Hepatocyte (in vitro differentiated cells): ENCODE data around the gene FMNL1. TPM values are rescaled to one million over a fixed set of nuclear protein-coding genes. Genes with fewer than 3 reads are reported as not detected.

Experiments
- DNase-seq: peaks from one replicate; pipeline ENCODE4 v3.0.0-alpha.2; 2016; ENCODE audit warnings: low spot score
- H2AFZ ChIP-seq: fragments of 200-600 bp; sonication (generic); 2 replicates; pipeline ENCODE4 v1.6.0; 2016; ENCODE audit warnings: antibody characterized with exemption, mild to moderate bottlenecking
- H3K27ac ChIP-seq: fragments of 200-600 bp; sonication (generic); 2 replicates; pipeline ENCODE4 v1.5.1; 2016; ENCODE audit warnings: mild to moderate bottlenecking
- H3K27me3 ChIP-seq: fragments of 200-600 bp; sonication (generic); 2 replicates; pipeline ENCODE4 v1.6.1; 2016
- H3K36me3 ChIP-seq: fragments of 200-600 bp; sonication (generic); replicated peaks from 2 replicates; pipeline ENCODE4 v1.5.1; 2016; ENCODE audit warnings: low read depth; ENCODE audit not compliant: insufficient read depth
- H3K4me1 ChIP-seq: fragments of 200-600 bp; sonication (generic); 2 replicates; pipeline ENCODE4 v1.5.1; 2016; ENCODE audit warnings: mild to moderate bottlenecking, moderate library complexity; ENCODE audit not compliant: insufficient read depth
- H3K4me2 ChIP-seq: fragments of 200-600 bp; sonication (generic); 2 replicates; pipeline ENCODE4 v1.6.0; 2016
- H3K4me3 ChIP-seq: fragments of 200-600 bp; sonication (generic); 2 replicates; pipeline ENCODE4 v1.5.1; 2016; ENCODE audit warnings: mild to moderate bottlenecking
- H3K79me2 ChIP-seq: fragments of 200-600 bp; sonication (generic); 2 replicates; pipeline ENCODE4 v1.6.0; 2017; ENCODE audit warnings: mild to moderate bottlenecking
- H3K9me2 ChIP-seq: fragments of 200-600 bp; sonication (generic); replicated peaks from 2 replicates; pipeline ENCODE4 v1.6.0; 2017; ENCODE audit warnings: mild to moderate bottlenecking; ENCODE audit not compliant: insufficient read depth
- H3K9me3 ChIP-seq: fragments of 200-600 bp; sonication (generic); 2 replicates; pipeline ENCODE4 v1.5.1; 2016; ENCODE audit warnings: low read depth, mild to moderate bottlenecking
- H4K20me1 ChIP-seq: fragments of 200-600 bp; sonication (generic); 2 replicates; pipeline ENCODE4 v1.6.0; 2016; ENCODE audit warnings: mild to moderate bottlenecking; ENCODE audit not compliant: insufficient read depth, poor library complexity, severe bottlenecking
- EZH2 ChIP-seq: fragments of 200-600 bp; sonication (generic); IDR thresholded peaks from 2 replicates; pipeline ENCODE4 v1.6.1; 2016; ENCODE audit warnings: antibody characterized with exemption, mild to moderate bottlenecking, borderline replicate concordance
- EZH2phosphoT487 ChIP-seq: fragments of 200-600 bp; sonication (generic); IDR thresholded peaks from one replicate; pipeline ENCODE4 v1.6.1; 2018; ENCODE audit warnings: antibody characterized with exemption, mild to moderate bottlenecking, low read depth, moderate library complexity; ENCODE audit not compliant: unreplicated experiment, severe bottlenecking
- whole genome bisulfite sequencing: methylation state at CpG from one replicate; pipeline ENCODE4 v1.1.6; 2016; ENCODE audit warnings: low lambda C conversion rate; ENCODE audit errors: missing lambda C conversion rate; 5-methylcytosine and 5-hydroxymethylcytosine counted together
- polyA plus RNA-seq: library from polyadenylated mRNA; unstranded; fragments of >200 nt; fragmentation: Nextera tagmentation; extraction: Ambion mirVana; gene quantifications from 2 replicates; pipeline ENCODE4 v1.2.1, GENCODE V29; 2016
- total RNA-seq: library from RNA; depleted of rRNA; stranded (reverse); fragments of >200 nt; gene quantifications from 2 replicates; pipeline ENCODE4 v1.2.3, GENCODE V29; 2014
- TF ChIP-seq, protein P1 (sequence below): fragments of 200-600 bp; sonication (generic); IDR thresholded peaks from 2 replicates; pipeline ENCODE4 v1.5.1; 2016; ENCODE audit warnings: antibody characterized with exemption, mild to moderate bottlenecking; ENCODE audit not compliant: poor library complexity

Gene FMNL1
- total and polyA plus RNA-seq, 2 experiments from 2014 or later = 0.30 to 1.2 TPM

DNA sequence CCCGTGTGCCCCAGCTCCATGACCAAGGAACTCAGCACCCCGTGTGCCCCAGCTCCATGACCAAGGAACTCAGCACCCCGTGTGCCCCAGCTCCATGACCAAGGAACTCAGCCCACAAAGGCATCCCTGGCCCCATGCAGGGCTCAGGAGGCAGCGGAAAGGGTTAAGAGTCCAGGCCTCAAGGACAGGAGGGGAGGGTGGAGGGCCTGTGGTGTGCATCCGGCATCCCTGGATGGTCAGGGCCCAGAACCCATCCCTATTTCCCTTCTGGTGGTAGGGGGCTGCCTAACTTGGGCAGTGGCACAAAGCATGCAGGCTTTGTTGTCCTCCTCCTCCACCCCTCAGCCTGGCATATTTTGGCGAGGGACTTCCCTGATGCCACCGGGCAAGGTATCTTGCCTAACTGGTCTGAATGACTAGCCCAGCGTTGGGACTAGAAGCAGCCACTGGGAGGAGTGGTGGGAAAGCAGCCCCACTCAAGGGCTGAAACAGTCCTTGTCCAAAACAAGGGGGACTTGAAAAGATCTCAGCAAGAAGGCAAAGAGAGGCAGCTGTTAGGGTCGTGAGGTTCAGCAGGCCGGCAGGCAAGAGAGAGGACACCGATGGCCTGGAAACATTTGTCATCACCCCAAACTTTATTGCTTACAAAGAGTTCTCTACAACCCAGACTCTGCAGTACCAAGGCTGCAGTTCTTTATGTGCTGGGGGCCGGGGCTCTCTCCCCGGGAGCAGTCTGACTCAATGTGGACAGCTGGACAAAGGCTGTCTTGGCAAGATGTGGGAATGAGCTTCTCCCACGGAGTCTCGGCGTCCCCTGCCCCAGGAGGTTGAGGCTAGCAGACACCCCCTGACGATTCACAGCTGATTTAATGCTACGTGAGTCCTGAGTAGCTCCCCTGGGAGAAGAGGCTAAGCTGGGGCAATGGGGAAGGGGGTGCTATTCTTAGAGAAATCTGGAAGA lies 41.1 kb downstream of the FMNL1 start:
- H3K9me2 ChIP-seq = no peaks in the 10 kb centered on the region
- no peaks in the 10 kb centered on the region for H3K9me3 ChIP-seq
- H4K20me1 ChIP-seq = no peaks in the 10 kb centered on the region
- H3K27me3 ChIP-seq = no peaks in the 10 kb centered on the region
- H3K4me2 ChIP-seq = peak overlapping the region; percentile 89
- peaks cover 17% of the 10 kb centered on the region for H3K4me1 ChIP-seq
- no peaks in the 10 kb centered on the region for H3K36me3 ChIP-seq
- DNase-seq = no peak
- H3K27ac ChIP-seq = no peak overlapping the region
- TF ChIP-seq EZH2 = no peak
- TF ChIP-seq, protein P1, sequence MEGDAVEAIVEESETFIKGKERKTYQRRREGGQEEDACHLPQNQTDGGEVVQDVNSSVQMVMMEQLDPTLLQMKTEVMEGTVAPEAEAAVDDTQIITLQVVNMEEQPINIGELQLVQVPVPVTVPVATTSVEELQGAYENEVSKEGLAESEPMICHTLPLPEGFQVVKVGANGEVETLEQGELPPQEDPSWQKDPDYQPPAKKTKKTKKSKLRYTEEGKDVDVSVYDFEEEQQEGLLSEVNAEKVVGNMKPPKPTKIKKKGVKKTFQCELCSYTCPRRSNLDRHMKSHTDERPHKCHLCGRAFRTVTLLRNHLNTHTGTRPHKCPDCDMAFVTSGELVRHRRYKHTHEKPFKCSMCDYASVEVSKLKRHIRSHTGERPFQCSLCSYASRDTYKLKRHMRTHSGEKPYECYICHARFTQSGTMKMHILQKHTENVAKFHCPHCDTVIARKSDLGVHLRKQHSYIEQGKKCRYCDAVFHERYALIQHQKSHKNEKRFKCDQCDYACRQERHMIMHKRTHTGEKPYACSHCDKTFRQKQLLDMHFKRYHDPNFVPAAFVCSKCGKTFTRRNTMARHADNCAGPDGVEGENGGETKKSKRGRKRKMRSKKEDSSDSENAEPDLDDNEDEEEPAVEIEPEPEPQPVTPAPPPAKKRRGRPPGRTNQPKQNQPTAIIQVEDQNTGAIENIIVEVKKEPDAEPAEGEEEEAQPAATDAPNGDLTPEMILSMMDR = no peak
- WGBS = 78% methylated on average over 18 of the region's 18 CpGs
- no peaks in the 10 kb centered on the region for H3K79me2 ChIP-seq
- H2AFZ ChIP-seq = peak overlapping the region; percentile 35
- no peak overlapping the region for H3K4me3 ChIP-seq

DNA sequence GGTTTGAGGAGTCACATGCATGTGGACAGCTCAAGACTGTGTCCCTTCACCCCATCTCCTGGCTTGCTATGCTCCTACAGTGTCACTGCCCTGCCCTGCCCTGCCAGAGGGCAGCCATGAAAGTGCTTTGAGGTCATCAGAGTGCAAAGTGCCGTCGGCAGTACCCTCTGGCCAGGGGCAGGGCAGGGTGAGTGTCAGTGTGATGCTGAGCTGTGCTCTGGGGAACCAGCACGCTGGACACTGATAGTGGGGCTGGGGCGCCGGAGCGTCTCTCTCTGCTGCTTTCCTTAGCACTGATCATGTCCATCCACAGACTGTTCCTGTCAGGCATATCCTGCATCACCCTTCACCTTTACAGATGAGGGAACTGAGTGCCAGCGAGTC lies 41.8 kb downstream of the FMNL1 start:
- Histone ChIP-seq H3K9me2 (no peaks in the 10 kb centered on the region), H3K27me3 (no peaks in the 10 kb centered on the region), H3K4me2 (no peak overlapping the region), H3K79me2 (no peaks in the 10 kb centered on the region), H3K36me3 (no peaks in the 10 kb centered on the region), H3K4me3 (no peak overlapping the region), H2AFZ (no peak overlapping the region), H3K4me1 (peaks cover 17% of the 10 kb centered on the region), H3K9me3 (no peaks in the 10 kb centered on the region), H4K20me1 (no peaks in the 10 kb centered on the region), H3K27ac (no peak overlapping the region)
- whole genome bisulfite sequencing = 84% methylated on average over 7 of the region's 7 CpGs
- DNase-seq = no peak
- TF ChIP-seq, protein P1 = no peak
- TF ChIP-seq EZH2 (no peak), EZH2phosphoT487 (no peak)

DNA sequence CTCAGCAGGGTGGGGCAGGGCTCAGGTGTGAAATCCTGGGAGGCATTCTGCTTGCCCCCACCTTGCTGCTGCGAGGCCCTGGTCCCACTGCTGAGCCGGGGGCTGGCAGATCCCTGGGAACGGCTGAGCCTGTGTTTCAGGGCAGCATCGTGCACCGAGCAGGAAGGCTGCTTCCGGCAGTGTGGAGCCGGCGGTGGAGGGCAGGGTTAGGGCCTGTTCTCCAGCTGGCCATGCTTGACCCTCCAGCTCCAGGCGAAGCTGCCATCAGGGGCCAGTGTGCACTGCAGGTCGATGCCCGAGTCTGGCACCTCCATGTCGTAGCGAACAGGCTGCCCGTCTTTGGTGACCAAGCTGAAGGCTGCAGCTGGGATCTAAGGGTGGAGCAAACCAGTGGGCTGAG lies 42.7 kb downstream of the FMNL1 start:
- Histone ChIP-seq H3K9me2 (no peaks in the 10 kb centered on the region), H3K79me2 (no peaks in the 10 kb centered on the region), H2AFZ (no peak overlapping the region), H3K4me3 (no peak overlapping the region), H3K4me1 (peaks cover 17% of the 10 kb centered on the region), H3K27me3 (no peaks in the 10 kb centered on the region), H3K9me3 (no peaks in the 10 kb centered on the region), H3K4me2 (no peak overlapping the region), H3K27ac (no peak overlapping the region), H3K36me3 (no peaks in the 10 kb centered on the region), H4K20me1 (no peaks in the 10 kb centered on the region)
- no peak for DNase-seq
- TF ChIP-seq, protein P1 = no peak
- TF ChIP-seq EZH2phosphoT487 = no peak
- no peak for TF ChIP-seq EZH2
- 95% methylated on average over 14 of the region's 14 CpGs for WGBS
